ENCODE data around the gene C19orf53.

DNA sequence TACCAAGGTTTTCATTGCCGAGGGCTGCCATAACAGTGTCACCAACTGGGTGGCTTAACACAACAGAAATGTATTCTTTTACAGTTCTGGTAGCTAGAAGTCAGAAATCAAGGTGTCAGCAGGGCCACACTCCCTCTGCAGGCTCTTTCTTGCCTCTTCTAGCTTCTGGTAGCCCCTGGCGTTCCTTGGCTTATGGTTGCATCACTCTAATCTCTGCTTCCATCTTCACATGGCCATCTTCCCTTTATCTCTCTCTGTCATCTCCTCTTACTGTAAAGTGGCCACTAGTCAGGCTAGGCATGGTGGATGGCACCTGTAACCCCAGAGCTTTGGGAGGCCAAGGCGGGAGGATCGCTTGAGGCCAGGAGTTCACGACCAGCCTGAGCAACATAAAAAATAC, 47.9 kb upstream of the C19orf53 start:
- no peak for TF ChIP-seq FOXM1 (IDR thresholded peaks at IDR 0.05; ENCODE audit: borderline replicate concordance)
- TF ChIP-seq SP1 (IDR thresholded peaks at IDR 0.05): no peak
- TF ChIP-seq ELF4 (IDR thresholded peaks at IDR 0.05): no peak
- no peak for TF ChIP-seq TARDBP (IDR thresholded peaks at IDR 0.05)
- TF ChIP-seq FOXA1 (IDR thresholded peaks at IDR 0.05): no peak
- no peak for TF ChIP-seq HDGF (IDR thresholded peaks at IDR 0.05; ENCODE audit: borderline replicate concordance)
- no peak for TF ChIP-seq NFRKB (IDR thresholded peaks at IDR 0.05)
